Epidermal melanocyte (primary cell): ENCODE results near the gene DRAXIN.

Source experiments
- DNase-seq: peaks from one replicate; pipeline ENCODE4 v3.0.0; 2011; ENCODE audit warnings: low spot score; ENCODE audit not compliant: insufficient read length

DRAXIN gene

DNA sequence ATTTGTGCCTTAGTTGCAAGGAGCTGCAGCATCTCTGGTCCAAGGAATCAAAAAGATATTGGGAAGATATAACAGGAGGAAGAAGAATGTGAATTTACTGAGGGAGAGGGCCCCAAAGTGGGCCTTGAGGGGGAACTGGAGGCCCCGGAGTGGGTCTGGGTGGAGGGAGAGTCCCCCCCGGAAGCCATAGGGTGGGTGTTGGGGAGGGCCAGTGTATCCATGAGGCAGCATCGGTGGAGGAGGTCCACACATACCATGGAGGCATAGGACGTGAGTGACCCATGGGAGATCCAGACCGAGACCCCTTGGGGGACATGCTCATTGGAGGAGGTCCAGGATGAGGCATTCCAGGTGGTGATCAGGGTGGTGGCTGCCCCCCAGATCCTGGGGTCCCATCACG lies 69.8 kb downstream of the DRAXIN start:
- DNase-seq, result no peak

DNA sequence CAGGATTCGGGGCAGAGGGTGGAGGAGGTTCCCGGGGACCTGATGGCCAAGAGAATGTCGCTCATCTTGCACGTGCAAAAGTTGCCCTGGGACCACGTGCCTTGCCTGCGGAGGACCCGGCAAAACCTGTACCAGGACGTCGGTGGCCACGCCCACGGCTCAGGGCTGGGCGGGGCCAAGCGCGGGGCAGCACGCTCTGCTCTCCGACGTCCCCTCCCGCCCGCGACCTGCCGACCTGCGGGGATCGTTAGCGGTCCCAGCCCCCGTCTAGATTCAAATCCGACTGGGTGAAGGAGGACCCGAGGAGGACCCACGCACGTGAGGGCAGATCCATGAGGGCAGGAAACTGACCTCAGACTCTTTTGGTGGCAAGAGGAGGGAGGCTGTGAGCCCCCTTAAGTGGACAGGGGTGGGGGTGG lies 70.5 kb downstream of the DRAXIN start, which contains the start of gene C1orf167:
C1orf167 (plus strand) TSS at position 206 of the 419 bp plus-strand sequence. CDS start 2,208 bp downstream, outside the sequence.
- DNase-seq, result no peak

DNA sequence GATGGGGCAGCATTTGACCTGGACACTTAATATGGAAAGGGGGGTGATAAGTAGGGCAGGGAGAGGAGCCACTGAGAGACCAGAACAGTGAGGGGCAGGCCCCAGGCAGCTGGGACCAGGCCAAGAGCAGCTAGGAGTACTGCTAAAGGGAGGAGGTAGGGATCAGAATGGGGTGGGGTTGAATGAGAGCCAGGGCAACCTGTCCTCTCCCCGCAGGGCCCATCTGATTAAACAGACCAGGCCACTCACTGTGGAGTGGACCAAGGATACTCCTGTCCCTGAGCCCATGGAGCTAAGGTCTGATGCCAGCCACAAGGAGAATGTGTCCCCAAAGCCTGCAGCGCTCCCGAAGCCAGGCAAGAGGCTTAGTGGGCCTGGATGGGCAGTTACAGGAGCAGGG lies 72.6 kb downstream of the DRAXIN start:
- DNase-seq, result no peak

DNA sequence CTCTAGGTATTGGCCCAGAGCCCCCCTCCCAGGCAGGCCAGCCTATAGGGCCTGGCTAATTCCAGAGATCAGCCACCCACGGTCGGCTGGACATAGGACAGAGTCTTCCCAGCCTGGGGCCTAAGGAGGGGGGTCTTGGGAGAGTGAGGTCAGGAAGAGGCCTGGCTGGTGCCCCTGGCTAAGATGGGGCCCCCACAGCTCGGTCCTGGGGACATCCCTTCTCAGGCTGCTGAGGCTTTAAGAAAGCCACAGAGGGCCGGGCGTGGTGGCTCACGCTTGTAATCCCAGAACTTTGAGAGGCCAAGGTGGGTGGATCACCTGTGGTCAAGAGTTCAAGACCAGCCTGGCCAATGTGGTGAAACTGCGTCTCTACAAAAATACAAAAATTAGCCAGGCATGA lies 73.0 kb downstream of the DRAXIN start:
- DNase-seq, result no peak

DNA sequence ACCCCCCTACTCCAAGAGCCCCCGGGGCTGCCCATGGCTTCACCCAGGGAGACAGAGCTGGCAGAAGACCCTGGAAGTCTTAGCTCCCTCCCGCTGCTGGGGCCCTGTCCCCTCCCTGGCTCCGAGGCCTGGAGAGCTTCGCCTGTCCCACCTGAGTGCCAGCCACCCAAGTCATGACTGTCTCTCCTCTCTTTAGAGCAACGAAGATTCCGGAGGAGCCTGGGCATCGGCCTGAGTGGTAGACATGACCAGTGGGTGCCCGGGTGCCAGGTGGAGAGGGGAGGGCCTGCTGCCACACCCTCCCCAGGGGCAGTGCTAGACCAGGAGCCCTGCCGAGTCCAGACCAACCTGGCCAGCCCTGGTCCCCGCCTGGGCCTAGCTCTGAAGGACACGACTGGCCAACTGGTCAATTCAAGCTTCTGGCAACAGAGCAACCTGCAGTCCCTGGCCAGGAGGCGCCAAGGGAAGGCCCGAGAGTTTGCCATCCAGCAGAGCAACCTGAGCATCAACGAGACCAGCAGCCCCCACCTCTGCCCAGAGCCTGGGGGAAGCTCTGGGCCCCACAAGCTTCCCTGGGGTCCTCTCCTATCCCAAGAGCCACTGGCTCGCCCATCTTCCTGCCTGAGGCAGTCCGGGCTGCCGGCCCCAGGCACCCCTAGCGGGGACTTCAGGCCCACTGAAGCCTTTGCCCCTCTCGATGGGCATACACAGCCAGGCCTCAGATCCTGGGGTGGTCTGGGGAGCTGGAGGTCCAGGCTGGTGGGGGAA lies 74.3 kb downstream of the DRAXIN start:
- no peak for DNase-seq

DNA sequence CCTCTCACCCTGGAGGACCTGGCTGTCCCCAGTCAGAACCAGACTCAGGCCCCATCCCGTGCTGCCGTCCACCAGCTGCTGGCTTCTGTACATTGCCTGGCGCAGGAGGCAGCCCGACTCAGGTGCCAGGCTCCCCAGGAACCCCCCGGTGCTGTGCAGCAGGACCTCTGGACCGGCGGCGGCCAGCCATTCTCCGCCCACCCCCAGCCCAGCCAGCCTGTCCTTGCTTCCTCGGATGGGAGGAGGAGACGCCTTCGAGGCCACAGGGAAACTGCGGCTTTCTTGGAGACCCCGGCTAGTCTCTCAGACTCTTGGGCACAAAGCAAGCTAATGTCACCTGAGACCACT lies 74.9 kb downstream of the DRAXIN start:
- DNase-seq, result no peak

DNA sequence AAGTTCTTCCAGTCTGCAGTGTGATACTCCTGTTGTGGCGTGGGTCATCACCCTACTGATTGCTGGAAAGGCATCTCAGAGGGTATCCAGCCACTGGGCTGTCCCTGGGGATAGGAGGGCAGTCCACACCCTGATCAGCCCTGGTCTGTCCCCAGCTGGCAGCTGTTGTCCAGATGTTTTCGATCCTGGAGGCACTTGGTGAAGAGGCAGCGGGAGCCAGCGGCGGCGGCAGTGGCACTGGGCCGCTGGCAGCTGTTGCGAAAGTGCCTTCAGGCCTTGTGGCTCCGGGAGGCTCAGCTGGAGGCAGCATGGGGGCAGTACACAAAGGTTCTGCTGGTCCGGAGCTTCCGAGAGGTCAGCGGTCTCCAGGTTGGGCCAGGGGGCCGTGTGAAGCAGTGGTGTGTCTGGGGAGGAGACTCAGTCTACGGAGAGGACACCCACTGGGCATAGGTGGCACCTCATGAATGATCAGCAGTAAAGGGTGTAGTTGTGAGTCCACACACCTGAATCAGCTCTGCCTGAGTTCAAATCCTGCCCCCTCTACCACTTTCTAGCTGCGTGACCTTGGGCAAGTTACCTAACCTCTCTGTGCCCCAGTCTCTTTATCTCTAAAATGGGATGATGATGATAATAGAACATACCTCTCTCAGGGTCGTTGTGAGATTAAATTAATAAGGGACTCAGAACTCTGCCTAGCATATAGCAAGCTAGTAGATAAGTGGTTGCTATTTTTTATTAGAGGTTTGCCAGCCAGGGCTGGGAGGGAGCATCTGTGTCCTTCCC lies 76.6 kb downstream of the DRAXIN start:
- DNase-seq, result peak; percentile 50

DNA sequence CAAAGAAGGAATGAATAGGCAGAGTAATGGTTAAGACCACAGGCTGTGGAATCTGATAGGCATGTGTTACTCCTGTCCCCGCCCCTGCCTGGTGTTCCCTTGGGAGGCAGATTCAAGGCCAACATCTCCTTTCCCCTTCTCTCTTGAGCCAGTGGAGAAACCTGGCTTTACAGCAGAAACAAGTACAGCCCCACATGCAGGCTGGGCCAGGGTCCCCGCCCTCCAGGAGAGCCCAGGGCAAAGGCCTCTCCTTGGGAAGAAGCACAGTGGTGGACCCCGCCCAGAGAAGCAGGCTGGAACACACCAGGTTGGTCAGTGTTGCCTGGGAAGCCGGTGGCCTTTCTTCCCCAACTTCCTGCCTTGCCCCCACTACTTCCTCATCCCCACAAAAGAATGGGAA lies 77.3 kb downstream of the DRAXIN start:
- DNase-seq, result no peak

DNA sequence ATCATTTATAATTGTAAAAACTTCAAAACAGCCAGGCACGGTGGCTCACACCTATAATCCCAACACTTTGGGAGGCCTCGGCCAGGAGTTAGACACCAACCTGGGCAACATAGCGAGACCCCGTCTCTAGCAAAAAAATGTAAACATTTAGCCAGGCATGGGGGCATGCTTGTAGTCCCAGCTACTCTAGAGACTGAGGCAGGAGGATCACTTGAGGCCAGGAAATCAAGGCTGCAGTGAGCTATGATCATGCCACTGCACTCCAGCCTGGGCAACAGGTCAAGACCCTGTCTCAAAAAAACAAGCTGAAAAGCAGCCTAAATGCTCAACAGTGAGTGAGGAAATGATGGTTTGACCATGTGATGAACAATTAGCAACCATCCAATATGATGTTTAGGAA lies 77.8 kb downstream of the DRAXIN start:
- DNase-seq, result no peak

DNA sequence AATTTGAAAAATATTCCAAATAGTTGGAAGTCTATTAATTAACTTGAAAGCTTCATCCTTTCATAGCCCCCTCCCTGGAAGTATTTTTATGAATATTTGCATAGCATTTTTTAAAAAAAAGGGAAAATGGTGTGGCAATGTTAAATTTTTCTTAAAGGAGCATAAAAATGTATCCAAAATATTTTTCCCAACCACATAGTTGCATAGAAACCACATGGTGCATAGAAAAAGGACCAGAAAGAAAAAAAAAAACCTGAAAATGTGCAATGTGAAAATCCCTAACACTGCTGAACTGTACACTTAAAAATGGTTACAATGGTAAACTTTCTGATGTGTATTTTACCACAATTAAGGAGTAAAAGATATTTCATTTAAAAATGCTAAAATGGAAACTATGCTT lies 78.5 kb downstream of the DRAXIN start:
- no peak for DNase-seq

DNA sequence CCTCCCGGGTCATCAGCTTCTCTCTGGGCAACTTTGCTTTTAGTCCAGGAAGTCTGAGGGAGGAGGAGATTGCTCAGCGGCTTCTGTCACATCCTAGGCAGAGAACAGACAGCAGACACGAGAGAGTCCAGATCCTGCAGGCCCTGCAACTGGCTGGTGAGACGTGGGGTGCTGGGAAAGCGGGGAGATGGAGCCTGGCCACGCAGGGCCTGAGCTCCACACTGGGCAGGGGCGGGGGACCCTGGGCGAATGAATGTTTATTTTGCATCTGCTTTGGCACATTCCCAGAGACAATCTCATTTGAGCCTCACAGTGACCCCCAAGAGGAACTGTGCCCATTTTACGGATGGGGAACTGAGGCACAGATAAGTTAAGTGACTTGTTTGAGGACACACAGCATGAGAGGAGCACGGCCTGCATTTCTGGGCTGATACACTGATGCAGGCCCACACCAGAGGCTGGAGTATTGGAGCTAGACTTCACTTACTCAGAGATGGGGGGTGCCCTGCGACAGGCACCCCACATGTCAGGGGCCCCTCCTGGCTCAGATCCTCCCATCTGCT lies 80.1 kb downstream of the DRAXIN start:
- DNase-seq, result no peak

DNA sequence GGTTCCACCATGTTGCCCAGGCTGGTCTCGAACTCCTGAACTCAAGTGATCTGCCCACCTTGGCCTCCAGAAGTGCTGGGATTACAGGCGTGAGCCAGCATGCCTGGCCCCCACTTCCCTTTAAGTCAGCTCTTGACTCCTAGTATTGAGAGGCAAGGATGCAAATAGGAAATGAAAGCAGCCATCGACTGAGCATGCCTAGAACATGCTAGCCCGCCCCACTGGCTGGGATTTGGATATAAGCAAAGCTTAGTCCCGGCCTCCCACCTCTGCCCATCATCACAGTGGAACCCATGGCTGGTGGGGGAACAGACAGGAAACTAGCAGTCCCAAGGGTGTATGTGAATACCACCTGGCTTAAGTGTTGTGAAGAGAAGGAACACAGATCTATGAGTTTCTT lies 80.9 kb downstream of the DRAXIN start:
- no peak for DNase-seq

DNA sequence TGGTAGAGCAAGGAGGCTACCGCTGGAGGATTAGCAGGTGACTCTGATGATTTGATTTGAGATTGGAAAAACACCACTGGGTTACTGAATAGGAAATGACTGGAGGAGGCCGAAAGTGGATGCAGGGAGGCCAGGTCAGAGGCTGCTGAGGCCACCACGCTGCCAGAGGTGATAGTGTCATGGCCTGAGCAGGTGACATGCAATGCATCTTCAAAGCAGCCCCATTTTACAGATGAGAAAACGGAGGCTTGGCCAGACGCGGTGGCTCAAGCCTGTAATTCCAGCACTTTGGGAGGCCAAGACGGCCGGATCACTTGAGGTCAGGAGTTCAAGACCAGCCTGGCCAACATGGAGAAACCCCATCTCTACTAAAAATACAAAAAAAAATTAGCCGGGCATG lies 83.2 kb downstream of the DRAXIN start:
- no peak for DNase-seq
